GM18508 (cell line): ENCODE measurements around the gene MYLK.

Experiments used
- ATAC-seq: cut with Tn5 transposase; IDR thresholded peaks from one replicate; pipeline ENCODE4 v1.9.1; 2021; ENCODE audit warnings: moderate number of reproducible peaks; ENCODE audit not compliant: insufficient read depth, unreplicated experiment

Gene MYLK

DNA sequence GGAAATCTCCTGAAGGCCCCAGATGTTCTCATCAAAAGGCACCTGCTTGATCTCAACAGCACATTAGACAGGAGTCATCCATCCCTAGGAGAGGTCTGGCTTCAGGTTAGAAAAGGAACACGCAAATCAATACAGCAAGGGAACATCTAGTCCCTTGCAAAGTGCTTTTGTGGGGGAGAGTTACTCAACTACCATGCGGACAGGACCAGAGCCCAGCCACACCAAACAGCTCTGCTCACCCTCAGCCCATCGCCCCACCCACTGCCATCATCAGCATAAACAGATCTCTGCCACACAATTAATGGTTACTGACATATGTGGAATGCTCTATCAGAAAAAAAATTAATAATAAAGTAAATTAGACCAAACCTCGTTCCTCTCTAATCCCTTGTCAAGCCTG is 85.6 kb downstream of the MYLK start:
- no peak for ATAC-seq

DNA sequence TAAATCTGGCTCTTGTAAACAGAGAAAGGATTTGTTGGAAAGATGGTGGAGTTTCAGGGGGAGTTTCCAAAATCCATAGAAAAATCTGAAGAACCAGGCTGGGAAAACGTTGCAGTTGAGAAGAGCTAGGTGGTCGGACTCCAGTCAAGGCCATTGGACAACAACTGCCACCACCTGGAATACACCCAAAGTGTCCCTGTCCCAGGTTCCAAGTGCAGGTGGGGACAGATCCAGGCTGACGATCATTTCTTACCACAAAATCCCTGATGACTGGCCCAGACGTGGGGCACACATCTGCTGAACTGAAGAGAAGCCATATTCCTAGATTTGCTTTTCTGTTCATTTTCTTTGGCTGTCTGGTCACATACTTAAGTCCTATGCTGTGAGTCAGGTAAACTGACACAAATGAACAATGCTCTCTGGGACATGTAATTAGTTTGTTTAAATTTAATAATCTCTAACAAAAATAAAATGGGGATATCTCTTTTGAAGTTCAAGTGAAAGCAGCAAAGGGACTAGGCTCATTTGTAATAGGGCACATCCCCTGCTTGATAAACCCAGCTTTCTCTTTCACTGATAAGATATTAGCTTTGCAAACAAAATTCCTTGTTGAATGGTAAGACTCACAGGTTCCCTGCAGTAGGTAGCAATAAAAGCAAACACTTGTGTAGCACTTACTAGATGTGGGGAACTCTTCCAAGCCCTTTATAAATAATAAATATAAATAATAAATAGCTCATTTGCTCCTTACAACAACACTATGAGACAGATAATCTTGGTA is 88.5 kb downstream of the MYLK start:
- ATAC-seq: no peak

DNA sequence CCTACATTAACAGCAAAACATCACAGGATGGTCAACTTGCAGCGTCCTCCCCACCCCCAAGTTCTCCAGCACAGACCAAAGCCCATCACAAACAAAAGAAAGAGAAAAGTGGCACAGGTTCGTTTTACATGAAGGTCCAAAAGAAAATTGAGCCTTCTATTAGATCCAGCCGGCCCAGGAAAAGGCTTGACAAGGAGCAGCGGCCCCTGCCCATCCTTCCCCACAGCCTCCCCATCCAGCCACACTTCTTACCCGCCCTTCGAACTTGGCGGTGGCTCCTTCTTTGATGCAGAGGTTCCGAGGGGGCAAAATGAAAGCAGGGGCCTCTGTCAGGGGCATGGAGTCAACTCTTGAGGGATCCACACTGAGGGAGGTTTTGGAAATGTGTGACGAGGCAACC is 90.7 kb downstream of the MYLK start:
- no peak for ATAC-seq

DNA sequence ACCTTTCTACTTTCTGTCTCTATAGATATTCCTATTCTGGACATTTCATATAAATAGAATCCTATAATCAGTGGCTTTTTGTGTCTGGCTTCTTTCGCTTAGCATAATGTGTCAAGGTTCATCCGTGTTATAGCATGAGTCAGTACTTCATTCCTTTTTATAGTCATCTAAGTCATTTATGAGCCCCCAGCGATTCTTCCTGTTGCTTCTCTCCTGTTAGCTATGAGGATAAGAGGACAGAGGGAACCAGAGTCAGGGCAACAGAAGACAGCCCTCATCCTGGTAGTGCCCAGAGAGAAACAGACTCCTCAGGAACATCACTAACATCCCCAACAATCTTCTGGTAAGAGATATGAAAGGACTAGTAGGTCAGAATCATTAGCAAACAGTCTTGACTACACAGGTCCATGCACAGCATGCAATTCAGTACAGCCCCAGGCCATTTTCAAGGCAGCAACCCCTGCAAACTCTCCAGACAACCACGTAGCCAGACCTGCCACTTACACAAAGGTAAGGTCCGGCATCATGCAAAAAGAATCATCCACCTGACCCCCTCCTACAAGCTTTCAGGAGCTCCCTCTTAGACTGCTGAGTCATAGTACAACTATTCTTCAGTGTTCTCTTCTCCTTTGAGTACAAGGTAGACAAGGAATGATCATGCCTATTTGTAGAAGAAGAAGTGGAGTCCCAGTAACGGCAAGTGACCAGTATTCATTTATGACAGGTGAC is 91.5 kb downstream of the MYLK start:
- ATAC-seq: no peak

DNA sequence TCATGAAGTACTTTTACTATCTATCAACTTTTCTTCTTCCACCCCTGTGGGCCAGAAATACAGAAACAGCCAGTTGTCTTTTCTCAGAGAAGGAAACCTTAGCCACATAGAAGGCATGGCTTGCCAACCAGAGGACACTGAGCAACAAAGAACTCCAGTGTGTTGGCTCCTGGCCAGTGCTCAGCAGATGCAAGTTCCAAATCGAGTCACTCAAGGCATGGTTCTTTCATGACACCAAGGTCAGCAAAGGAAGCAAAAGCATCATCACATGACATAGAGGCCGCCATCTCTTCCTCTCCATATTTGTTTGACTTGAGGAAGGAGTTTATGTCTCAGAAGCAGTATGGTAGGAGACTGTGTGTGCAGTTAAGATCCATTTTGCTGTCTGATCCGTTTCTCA is 92.2 kb downstream of the MYLK start:
- ATAC-seq: no peak

DNA sequence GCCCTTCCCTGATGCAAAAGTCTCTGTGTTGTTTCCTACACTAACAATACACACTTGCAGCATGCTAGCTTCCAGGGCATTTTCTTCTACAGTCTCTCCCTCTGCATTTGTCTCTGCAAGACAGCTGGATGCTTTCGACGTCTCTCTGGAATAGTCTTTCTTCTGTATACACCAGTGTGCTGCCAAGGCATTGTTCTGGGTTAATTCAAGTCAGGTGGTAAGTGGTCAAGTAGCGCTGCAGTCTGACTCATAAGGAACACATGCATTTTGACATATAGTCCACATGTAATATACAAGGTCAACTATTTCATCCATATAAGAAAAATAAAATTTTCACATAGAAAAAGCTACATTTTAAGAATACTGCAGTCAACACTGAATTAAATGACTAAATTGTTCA is 92.7 kb downstream of the MYLK start:
- ATAC-seq: no peak

DNA sequence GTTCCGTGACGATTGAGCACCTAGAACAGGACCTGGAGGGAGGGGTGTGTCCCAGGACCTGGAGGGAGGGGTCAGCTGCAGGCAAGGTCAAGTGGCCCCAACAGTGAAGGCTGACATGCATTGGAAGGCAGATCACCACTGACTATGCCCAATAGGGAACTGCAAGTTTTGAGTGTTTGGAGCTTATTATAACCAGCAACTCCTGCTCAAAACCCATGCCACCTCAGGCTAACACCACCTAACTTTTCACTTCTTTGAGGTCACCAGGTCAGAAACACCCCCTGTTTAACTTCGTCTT is 93.1 kb downstream of the MYLK start:
- ATAC-seq: no peak

DNA sequence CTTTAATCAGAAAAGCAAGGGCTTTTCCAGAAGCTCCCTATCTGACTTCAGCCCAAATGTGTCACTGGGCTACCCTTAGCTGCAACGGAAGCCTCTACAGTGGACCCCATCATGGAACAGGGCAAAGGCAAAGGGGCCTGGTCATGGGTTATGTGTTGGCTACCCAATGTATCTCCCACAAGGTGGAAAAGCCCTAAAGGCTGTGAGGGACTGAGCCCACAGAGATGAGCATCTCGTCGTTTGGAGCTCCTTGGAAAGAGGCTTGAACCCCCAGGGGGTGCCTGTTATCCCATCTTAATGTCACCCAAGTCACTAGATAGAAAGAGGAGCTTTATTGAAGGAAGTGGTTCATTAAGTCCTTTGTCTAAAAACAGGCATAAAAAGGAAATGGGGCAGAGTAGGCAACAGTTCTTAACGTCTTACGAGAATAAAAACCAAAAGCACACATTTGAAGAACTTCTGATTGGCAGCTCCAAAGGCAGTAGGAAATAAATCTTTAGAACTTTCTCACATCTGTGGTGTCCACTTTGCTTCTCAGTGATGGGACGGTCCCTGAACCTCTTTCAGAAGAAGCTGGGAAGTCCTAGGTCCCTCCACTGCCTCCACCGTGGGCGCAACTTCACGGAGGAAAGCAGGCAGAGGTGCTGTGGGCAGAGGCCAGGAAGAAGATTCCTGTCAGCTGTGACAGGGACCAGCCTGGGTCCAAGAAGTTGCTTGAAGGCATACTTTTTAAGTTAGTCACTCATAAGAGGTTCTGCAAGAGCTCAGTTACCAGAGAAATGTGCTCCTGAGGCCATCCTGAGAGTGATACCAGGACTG is 93.7 kb downstream of the MYLK start:
- no peak for ATAC-seq

DNA sequence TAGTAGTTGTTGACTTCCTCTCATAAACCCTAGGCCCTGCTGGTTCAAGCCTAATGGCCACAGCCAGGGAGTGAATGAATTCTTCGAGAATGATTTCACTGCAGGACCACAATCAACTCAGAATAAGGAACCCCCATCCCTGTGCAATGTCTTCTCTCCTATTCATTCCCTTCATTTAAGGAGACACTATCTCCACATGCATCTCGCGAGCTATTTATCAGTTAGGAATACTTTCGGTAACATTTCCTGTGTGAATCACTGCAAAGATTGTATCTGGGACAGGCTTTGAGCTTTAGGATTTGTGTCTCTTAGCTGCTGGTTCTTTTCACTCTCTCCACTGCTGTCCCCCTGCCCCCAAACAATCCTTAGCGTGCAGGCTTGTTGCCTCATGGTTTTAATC is 94.4 kb downstream of the MYLK start:
- ATAC-seq: no peak

DNA sequence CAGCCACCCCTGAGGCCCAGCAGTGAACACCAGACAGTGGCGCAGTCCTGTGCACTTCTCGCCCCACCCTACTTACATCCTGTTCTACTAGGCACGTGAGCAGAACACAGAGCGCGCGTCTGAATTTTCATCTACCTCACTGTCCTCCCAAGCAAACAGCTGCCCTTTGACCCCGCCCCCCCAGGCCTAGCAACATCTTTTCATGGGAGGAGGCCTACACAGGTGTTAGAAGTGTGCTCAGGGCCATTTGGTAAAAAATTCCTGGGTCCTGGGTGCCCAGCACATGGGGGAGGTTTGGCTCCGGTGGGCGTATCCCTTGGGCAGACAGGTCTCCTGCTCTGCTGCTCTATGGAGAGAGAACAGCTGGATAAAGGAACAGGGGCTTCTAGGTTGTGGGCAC is 95.0 kb downstream of the MYLK start:
- ATAC-seq: no peak

DNA sequence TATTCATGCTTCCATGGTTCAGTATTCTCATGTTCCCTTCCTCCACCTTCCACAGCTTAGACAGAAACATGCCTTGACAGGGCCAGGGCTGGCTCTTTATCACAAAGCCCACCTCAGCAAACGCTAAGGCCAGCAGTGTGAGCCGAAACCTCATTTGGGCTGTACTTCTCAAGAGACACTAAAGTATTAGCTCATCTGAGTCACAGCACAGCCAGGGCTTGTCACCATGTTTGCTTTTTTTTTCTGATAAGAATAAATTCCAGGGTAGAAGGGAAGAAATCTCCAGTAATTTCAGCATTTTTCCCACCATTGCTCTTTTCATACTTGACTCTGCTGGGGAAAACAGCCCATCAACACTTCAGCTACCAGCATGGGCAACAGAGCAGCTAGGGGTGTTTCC is 95.4 kb downstream of the MYLK start:
- ATAC-seq: no peak

DNA sequence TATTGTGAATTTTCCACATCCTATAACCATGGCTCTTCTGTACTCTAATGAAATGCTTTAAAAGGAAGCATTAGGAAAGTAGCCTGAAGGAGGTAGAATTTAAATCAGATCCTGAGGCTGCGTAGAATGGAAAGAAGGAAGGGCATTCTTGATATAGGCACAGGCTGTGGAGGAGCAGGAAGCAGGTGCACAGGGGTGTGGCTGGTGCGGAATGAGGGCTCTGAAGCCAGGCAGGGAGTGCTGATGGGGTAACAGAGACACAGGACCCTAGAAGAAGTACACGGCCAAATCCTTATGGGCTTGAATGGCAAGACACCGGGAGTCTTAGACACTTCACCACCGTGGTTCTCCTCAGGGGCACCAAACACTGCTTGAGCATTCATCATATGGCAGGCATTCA is 97.0 kb downstream of the MYLK start:
- no peak for ATAC-seq

DNA sequence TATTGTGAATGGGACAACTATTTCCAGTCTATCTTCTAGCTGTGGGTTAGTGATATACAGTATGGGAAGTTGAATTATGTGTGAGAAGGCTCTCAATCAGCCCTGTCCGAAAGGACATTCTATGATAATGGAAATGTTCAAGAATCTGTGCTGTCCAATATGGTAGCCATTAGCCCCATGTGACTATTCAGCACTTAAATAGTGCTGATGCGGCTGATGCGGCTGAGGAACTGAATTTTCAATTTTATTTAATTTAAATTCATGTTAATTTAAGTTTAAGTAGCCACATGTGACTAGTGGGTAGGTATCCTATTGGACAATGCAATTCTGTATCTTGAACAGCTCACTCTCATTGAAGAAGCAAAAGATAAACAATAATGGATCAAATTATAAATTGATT is 98.5 kb downstream of the MYLK start:
- no peak for ATAC-seq

DNA sequence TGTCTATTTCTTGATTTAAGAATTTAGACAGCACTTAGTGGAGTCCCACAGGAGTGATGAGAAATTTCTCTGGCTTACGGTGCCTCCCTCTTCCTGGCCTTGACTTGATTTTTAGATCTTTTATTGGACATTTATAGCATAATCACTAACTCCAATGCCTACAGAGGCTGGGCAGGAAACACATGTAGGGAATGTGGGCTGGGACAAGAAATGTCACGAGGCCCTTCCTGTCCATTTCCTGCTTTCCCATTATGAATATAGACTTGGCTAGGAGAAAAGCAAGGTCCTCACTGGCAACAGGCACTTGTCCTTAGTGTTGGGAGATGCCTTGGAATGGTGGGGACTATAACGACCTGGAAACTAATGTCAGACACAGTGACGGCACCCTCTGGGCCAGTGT is 100.3 kb downstream of the MYLK start:
- ATAC-seq: no peak

DNA sequence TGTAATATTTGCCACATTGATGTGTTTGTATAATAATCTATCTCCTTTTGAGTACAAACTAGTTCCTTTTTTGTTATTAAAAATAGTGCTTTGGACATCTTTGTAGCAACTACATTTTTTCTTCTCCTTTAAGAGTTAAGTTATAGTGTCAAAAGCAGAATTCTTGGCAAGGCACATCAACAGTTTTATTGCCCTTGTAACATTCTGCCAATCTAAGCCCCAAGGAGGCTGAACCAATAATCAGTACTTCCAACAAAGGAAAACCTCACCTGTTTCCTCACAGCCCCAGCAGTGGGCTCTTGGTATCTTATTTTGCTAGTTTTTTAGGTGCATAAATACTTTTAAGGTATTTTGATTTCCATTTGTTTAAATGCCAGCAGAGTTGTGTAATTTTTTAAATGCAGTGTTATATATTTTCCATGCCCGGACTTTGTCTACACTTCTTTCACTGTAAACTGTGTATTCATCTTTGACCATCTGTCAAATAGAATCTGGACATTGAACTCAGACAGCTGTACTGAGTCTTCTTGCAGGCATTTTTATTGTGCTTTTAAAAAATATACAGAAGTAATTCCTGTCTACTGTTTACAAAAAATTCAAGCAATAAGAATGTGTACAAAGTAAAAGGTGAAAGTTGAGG is 101.0 kb downstream of the MYLK start:
- no peak for ATAC-seq

DNA sequence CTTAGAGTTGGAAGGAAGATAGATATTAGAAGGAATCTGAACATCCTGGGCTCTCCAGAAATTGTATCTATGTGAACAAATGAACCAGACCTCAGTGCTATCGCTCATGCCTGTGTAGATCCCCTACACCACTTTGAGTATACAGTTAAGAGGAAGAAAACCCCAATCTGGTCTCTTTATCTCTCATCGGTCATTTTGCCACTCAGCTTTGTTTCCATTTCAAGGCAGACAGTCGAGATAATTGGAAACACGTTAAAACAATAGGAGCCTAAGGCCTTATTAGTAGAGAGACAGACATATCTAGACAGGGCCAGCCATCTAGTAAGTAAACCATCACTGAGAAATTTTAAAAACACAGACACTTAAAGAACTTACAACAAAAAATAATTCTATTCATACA is 101.6 kb downstream of the MYLK start:
- no peak for ATAC-seq

DNA sequence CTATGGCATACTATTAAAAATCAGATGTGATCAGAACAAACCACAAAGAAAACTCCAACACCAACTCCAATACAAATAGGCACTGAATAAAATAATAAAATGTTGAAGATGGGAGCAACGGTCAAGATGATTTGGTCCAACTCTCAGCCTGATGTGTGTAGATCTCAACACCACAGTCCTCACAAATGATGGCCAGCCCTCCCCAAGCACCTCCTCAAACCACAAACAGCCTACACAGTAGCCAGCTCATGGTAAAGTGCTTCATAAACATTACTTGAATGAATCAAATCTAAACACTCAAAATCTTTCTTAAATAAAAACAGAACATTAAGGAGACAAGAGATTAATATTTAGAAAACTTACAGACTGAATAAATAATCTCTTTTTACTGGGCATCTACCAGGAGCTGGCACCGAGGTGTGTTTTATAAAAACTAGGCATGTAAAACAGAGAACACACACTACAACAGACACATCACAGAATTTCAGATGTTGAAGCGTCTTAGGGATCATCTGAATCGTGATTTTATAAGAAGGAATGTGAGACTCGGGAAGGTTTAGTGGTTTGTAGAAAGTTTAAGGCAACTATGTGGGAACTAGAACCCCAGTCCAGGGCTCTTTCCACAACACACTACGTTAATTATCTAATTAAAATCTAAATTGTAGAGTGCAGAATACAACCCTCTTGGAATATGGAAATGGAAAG is 102.4 kb downstream of the MYLK start:
- no peak for ATAC-seq

DNA sequence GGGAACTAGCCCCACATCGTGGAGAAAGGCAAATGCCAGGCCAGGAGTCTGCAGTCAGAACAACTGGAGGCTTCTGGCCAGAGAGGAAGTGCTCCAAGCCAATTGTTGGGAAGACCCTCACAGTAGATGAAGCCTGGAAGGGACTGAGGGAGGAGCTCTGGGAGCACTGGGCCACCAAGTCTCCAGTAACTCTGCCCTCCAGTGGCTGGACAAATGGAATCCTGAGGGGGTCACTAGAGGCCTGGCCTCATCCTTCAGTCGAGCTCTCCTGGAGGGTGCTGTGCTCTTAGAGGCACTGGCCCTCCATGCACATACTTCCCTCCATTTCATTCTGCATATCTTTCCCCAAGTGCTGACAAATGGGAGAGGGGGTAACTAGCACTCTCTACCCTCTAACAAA is 103.0 kb downstream of the MYLK start:
- ATAC-seq: no peak

DNA sequence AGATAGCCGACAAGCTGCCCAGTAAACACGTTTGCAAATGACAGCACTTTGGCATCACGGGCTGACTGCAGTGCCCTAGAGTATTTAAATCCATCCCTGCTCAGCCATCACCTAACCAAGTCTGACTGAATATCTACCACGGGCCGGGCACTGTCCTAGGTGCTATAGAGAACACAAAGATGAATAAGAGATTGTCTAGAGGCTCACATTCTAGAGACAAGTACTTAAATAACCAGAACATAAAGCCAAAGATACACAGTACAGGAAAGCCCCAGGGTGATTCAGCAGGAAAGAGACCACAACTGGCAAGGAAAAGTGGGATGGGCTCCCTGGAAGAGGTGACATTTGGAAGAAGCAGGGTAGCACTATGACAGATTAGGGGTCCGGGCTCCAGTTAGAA is 103.5 kb downstream of the MYLK start:
- ATAC-seq: no peak

DNA sequence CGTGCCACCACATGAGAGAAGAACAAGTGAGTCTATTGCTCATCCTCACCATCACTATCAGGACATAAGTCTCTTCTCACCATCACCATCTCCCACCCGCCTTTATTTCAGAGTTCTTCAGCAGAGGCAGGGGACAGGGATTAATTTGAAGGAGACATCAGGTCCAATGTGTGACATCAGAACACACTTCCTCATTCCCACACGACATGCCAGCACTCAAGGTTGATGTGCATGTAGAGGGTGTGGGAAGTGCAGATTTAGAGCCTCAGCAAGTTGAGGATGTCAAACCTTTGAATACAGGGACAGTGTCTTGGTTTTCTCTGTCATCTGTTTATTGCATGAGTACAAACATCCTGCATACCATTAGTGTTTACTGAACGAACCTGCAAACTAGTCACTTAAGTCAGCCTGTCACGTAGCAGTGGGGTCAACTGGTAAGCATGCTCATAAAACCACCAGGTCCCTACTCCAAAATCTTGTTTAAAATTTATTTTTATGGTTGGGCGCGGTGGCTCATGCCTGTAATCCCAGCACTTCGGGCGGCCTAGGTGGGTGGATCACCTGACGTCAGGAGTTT is 104.4 kb downstream of the MYLK start:
- ATAC-seq: no peak
